Measurements from ENCODE around the gene NXN.
"Not testable (repeated sequence)": the region's sequence is repeated elsewhere in the genome, so short reads cannot be mapped to it uniquely, and the experiment has no call there.

The NXN gene

DNA sequence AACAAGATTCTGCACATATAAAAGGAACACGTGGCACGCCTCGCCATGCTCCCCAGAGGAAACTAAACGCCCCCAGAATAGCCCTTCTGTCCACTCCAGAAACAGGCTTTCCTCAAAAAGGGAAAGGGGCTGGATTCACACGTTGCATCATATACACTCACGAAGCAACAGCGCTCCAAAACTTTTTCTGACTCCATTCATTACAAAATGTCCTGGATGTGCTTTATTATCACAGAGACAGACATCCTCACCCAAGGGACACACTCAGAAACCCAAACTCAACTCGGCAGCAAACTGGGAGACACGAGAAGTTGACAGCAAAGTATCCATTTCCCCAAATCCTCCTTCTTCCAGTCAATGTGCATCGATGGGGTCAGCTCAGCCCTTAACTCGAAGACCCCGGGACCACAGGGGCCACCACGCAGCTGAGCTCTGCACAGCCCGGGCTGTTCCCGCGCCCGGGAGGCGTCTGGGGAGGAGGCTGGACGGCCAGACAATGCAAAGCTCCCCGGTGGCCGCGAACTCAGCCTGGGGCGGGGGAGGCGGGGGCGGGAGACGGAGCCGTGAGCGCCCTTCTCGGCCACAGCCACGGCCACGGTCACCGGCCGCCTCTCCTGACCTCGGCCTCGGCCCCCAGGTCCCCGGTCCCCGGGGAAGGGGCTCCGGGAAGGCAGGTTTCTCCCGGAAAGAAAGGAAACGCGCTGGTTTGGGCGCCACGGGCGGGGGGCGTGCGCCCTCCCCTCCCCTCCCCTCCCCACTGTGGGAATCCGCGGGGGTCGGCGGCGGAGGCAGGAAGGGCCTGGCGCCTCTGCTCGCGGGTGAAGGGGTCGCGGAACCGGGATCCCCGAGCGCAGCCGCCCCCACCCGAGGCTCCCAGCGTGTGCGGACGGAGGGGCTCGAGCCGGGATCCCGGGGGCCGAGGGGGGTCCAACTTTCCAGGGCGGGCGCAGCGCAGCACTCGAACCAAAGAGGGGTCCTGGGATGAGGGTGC is 1.2 kb downstream of the NXN start:
- no peak for DNase-seq

- DNase-seq, result no peak
Measured at GRCh38 chr17:977166-977565, 2.4 kb downstream of the NXN start.

GRCh38 chr17:976312-976711 is 3.3 kb downstream of the NXN start:
- no peak for DNase-seq

DNA sequence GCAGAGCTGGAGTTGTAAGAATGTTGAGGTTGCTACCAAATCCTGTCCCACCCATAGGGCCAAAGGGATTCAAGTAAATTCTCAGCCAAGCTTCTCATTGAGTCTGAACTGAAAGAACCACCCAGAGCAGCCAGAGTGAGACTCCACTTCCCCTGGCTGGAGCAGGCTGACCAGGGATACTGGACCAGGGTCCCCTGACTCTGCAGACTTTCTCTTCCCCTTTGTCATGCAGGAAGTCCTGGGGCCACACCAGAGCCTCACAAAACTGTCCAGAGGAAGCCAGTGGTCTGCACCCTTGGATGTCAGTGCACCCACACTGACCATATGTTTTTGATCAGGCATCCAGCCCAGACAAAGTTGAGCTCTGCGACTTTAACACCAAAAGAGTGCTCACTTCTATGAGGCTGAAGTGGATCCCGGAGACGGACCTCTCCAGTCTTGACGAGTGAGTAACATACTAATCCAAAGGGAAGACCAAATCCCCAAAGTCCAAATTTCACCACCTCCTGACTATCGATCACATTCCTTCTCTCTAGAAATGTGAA is 4.1 kb downstream of the NXN start:
- no peak for DNase-seq

DNA sequence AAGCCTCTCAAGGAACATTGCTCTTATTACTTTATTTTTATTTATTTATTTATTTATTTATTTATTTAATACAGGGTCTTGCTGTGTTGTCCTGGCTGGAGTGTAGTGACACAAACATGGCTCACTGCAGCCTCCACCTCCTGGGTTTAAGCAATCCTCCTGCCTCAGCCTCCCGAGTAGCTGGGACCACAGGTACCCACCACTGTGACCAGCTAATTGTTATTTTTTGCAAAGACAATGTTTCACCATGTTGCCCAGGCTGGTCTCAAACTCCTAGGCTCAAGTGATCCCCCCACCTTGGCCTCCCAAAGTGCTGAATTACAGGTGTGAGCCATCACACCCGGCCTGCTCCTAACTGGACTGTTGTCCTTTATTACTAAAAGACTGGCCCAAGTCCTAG is 4.8 kb downstream of the NXN start:
- DNase-seq, result not testable (repeated sequence)

DNA sequence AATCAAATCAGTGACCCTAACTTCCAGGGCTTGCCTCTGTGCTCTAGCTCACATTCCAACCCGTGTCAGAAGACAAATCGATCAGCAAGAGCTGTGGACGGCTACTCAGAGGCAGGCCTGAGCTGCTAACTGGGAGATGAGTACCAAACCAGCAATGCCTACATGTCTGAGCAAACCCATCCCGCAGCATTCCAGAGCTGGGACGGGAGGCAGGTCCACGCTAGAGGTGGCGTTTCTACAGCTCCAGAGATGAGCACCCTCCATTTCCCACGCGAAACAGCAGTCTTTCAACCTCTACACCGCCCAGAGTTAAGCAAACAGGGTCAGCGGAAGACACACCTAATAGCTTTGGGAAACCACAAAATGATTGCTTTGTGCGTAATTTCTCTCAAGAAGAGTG is 6.5 kb downstream of the NXN start:
- no peak for DNase-seq

GRCh38 chr17:971861-972260 is 7.7 kb downstream of the NXN start:
- not testable (repeated sequence) for DNase-seq

GRCh38 chr17:970364-970763 is 9.2 kb downstream of the NXN start:
- DNase-seq, result no peak

DNA sequence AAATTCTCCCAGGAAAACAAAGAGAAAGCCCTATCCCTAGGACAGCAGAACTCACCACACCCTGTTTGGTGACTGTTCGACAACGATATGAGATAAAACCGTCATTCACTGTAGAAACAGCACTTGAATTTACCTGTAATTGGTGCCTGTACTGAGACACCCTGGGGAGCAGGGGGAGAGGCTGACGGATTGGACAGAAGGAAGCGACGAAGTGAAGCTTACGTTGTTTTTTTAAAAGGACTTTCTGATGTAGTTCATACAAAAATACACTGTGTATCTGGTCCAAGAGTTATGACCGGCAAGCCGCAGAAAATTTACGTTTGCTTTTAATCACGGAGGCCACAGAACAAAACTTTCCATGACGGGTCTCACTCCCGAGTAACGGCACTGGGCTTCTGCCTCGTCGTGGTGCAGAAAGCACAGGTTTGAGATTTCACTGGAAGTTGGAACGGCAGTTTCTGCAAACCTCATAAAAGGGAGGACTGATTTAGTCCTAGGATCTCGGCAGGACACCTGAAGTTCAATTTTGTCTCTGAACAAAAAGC is 9.7 kb downstream of the NXN start:
- no peak for DNase-seq

GRCh38 chr17:968812-969730 is 10.5 kb downstream of the NXN start:
- DNase-seq, result no peak

DNA sequence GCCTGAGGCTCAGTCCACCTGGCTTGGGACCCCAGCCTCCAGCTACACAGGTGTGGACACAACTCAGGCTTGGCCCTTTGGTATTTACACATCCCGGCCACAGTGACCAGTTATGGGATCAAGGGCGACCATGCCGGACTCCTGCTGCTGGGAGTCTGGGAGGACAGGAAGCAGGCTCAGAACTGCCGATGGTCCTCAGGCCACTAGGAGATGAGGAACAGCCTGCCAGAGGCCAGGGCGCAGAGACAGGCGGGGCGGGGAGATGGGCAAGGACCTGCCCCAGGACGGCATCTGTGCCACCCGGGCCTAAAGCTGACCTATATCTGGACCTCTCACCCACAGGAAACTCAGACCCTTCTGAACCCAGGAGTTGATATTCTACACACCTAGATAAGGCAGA is 12.5 kb downstream of the NXN start:
- no peak for DNase-seq

DNA sequence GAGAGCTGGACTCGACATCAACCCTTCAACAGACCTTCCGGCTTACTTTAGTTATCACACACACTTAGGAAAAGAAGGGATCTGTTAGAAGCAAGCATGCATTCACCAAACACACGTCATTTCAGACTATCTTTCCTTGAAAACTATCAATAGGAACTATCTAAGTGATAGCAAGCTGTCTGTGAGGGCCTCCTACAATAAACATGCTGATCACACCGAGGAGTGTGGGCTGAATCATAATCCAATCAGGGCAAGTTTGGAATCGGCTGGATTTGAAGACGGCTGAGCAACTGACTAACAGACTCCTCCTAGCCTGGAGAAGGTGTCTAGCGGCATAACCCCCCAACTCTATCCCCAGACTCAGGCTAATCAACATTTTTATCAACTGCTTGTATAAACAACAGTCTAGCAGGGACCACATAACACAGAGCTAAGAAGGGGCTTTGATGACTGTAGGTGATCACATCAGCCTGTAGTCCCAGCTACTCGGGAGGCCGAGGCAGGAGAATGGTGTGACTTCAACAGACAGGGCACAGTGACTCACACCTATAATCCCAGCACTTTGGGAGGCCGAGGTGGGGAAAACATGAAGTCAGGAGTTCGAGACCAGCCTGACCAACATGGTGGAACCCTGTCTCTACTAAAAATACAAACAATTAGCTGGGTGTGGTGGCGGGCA is 14.1 kb downstream of the NXN start:
- DNase-seq, result no peak

GRCh38 chr17:964876-965275 is 14.7 kb downstream of the NXN start:
- DNase-seq, result no peak

DNA sequence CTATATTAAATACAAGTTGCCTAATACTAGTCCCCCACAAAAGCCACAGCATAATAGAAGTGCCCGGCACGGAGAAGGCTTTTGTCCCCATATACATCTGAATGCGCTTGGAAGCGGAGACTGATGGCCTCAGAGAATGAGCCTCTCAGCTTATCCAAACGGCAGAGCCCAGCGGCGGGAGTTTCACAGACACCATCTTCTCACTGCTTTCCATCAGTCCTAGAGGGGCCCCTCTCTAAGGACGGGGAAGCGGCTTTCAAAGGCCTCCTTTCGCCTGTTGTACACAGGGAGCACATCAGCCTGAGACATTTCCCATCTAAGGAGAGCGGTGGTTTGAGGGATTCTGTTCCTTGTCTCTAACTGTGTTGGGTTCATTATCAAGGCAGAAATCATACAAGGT is 16.9 kb downstream of the NXN start:
- no peak for DNase-seq

GRCh38 chr17:962166-962565 is 17.4 kb downstream of the NXN start:
- DNase-seq, result no peak

DNA sequence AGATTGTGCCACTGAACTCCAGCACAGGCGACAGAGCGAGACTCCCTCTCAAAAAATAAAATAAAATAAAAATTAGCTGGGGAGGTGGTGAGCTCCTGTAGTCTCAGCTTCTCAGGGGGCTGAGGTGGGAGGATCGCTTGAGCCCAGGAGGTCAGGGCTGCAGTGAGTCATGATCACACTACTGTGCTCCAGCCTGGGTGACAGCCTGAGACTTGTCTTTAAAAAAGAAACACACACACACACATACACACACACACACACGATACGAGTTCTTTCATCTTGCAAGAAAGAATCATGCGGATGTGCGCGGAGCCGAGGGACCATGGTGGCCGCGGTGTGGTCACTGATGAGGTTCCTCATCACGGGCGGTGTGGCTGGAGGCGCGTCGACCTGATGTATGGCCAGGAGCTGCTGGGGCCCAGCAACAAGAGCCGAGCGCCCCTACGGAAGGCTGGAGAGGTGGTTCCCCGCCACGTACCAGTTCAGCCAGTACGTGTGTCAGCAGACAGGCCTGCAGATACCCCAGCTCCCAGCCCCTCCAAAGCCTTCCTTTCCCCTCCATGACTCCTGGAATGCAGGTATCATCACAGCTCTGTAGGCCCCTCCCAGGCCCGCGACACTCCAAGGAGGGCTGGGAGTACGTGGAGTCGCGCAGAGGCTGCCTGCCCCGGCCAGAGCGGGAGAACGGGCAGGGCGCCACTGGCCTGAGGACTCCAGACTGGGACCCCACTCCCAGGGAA is 20.7 kb downstream of the NXN start:
- no peak for DNase-seq

GRCh38 chr17:957856-958421 is 21.6 kb downstream of the NXN start:
- no peak for DNase-seq

DNA sequence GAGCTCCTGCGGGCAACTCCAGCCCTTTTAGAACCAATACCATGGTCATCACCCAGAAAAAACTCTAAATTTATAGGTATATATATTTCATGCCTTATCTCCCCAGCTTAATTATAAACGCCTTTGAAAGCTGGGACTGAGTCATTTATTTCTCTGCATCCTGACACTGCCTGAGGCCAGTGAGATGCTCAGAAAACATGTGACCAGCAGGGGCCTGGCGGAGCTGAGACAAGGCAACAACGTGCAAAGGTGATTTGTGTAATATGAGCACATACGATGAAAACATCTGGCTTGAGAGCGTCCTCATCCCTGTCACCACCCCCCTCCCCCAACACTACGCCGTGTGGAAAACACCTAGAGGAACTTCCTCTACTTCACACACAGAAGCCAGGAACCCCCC is 22.7 kb downstream of the NXN start:
- DNase-seq, result no peak

- DNase-seq, result no peak
Measured at GRCh38 chr17:954431-955164, 25.0 kb downstream of the NXN start.

DNA sequence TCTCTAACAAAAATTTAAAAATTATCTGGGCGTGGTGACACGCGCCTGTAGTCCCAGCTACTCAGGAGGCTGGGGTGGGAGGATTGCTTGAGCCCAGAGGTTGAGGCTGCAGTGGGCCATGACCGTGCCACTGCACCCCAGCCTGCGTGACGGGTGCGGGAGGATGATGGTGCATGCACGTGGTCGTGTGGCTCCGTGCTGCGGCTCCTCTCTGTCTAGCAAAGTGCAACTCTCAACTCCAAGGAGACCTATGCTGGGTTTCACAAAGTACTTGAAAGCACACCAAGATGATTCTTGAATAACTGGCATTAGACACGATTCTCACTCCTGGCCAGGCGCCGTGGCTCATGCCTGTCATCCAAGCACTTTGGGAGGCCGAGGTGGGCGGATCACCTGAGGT is 25.8 kb downstream of the NXN start:
- no peak for DNase-seq

GRCh38 chr17:952592-952991 is 27.0 kb downstream of the NXN start:
- DNase-seq, result peak in 1 of 2 donors; percentile 11
